GM04503 (cell line): ENCODE measurements around the gene MRPS10.
A peak's percentile ranks its signal among the peaks of the same experiment; 100 is the strongest.
"Not testable (repeated sequence)": the region's sequence is repeated elsewhere in the genome, so short reads cannot be mapped to it uniquely, and the experiment has no call there.

ENCODE experiments used
- DNase-seq: peaks from one replicate; pipeline ENCODE4 v3.0.0-alpha.2; 2012; ENCODE audit warnings: low read depth

The MRPS10 gene

GRCh38 chr6:42237857-42238256 is 20.2 kb upstream of the MRPS10 start:
- no peak for DNase-seq

- no peak for DNase-seq
Observed at GRCh38 chr6:42236682-42237473, 19.2 kb upstream of the MRPS10 start.

DNA sequence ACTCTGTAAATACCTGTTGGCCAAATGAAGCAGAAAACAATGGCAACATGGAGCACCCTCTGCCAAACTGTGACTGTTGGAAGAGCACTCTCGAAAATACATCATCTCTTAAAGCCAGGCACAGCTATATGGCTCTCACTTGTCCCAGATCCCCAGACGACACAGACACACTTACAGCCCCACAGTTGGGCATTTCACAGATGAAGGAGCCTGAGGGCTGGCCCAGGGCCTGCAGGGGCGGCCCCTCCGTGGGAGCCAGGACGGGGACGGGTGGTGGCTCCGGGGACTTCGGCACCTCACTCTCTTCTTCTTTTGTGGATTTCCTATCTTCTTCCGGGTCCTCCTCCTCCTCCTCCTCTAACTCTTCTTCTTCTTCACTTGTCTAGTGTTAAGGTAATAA is 18.4 kb upstream of the MRPS10 start:
- DNase-seq = no peak

- DNase-seq = no peak
Observed at GRCh38 chr6:42232035-42232434, 14.4 kb upstream of the MRPS10 start.

- no peak for DNase-seq
Observed at GRCh38 chr6:42230345-42231321, 13.0 kb upstream of the MRPS10 start.

DNA sequence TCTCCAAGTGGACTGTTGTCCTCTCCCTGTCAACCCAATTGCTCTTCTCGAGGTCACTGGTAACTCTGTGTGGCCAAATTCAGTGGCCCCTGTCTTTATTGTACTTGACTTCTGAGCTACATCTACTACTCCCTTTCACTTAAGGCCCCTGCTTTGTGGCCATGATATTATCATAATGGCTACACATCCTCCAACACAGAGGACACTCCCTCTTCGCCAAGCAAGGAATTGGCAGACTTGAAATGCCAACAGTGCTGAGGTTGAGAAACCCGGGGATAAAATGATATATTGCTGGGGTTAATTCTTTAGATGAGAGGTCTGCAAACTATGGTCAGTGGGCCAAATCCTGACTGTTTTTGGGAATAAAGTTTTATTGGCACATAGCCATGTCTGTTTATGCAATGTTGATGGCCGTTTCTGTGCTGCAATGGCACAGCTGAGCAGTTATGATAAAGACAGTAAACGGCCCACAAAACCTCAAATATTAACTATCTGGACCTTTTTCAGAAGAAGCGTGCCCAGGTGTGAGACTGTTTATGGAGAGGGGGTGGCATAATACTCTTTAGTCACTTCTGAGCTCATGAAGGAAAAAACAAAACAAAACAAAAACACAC is 12.0 kb upstream of the MRPS10 start:
- DNase-seq = no peak

GRCh38 chr6:42228305-42228704 is 10.6 kb upstream of the MRPS10 start:
- no peak for DNase-seq

DNA sequence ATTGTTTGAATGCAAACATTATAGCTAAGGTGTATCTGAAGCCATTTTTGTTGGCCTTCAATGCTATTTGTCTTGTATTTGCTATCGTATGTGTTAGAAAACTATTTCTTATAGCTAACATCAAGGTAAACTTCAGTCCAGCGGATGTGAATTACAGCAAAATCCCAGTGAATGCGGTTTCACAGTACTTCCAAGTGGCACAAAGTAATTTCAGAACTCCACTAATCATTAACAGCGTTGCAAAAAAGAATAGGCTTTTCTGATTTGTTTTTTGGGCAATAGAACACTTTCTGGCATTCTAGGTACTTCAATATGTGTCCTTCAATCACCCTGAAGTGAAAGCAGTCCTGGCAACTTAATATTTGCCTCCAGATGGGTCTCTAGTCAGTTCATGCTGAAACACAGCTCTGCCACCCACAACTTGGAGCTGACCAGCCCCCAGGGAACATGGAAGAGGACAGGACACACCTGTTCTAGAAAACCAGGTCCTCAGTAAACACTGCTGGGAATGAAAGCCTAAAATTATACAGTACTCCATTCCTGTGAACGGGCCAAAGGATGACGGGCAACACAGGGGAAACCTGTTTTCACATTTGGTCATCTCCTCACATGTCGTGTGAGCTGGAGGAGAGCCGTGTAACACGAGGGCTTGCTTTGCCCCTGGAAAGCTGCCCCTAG is 9.7 kb upstream of the MRPS10 start:
- no peak for DNase-seq

- DNase-seq = no peak
Observed at GRCh38 chr6:42226645-42227143, 9.0 kb upstream of the MRPS10 start.

DNA sequence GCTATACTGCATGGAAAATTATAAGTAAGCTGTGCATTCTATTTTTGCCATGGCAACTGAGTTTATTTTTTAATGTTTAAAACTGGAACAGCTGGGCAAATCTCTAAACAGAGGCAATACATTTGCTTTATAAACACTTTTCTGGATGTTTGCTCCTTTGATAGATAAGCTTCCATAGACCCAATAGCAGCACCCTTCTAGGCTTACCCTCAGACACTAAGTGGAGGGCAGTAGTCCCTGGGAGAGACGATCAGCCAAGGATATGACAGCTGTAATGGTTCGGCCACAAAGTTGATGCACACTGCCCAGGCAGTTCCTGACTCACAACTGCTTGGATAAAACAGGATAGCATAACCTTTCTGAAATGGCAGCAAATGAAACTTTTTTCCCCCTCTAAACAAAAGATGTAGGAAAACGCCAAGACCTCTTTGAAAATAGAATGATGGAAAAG is 8.5 kb upstream of the MRPS10 start:
- peak; percentile 30 for DNase-seq

DNA sequence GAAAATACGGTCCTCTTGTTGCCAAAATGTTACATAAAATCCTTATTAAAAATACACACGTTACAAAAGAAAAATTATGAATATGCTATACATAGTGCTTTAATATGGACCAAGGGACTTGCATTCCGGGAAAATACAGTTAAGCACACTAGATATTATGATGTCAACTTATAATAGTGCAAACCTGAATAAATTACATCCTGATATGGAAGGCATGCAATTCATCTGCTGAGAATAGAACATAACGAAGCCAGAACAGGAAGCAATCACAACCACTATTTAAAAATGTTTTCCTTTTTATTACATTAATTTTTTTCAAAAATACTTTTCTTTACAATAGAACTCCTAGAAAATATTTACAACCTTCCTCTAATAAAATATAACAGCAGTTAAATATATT is 7.8 kb upstream of the MRPS10 start:
- no peak for DNase-seq

GRCh38 chr6:42225029-42225339 is 7.3 kb upstream of the MRPS10 start:
- DNase-seq = no peak

DNA sequence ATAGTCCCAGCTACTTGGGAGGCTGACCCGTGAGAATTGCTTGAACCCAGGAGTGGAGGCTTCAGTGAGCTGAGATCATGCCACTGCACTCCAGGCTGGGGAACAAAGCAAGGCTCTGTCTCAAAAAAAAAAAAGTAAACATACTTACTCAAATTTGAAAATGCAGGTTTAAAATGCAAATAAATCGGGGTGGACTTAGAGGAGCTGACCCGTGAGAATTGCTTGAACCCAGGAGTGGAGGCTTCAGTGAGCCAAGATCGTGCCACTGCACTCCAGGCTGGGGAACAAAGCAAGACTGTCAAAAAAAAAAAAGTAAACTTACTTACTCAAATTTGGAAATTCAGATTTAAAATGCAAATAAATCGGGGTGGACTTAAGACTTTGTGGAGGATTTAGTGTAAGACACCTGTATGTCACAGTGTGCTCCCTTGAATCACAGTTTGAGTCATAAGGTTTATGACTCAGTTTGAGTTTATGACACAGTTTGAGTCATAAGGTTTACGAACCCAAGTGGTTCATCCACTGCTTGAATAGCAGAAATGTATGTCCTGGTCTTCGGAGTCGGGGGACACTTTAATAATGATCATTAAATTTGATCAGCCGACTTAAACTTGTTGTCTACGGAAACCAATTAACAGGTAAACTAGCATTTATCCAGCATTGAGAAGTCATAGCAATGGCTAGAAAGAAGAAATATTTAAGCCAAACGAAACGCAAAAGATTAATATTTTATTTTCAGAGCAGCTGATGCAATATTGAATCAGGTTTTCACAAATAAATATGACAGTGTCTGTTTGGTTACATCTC is 6.8 kb upstream of the MRPS10 start:
- DNase-seq = peak; percentile 58

DNA sequence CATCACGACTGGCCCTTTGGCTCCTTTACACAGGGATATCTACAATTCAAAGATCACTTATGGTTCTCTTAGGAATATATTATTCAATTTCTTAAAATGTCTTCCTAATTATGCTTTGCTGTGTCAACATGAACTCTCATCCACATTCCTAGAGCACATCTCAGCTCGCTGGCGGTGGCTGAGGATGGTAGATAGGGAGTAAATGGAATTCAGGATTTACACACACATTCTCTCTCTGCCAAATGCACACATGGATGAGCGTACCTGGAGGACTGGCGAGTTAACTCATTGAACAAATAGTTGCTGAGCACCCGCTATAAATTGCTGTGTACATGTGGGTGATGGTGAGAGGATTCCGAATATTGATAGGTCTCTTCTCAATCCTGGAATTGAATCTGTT is 4.8 kb upstream of the MRPS10 start:
- DNase-seq = no peak

GRCh38 chr6:42221546-42221945 is 3.9 kb upstream of the MRPS10 start:
- DNase-seq = no peak

- no peak for DNase-seq
Observed at GRCh38 chr6:42220807-42221206, 3.1 kb upstream of the MRPS10 start.

- DNase-seq = no peak
Observed at GRCh38 chr6:42217157-42217518, 523 bp downstream of the MRPS10 start.

DNA sequence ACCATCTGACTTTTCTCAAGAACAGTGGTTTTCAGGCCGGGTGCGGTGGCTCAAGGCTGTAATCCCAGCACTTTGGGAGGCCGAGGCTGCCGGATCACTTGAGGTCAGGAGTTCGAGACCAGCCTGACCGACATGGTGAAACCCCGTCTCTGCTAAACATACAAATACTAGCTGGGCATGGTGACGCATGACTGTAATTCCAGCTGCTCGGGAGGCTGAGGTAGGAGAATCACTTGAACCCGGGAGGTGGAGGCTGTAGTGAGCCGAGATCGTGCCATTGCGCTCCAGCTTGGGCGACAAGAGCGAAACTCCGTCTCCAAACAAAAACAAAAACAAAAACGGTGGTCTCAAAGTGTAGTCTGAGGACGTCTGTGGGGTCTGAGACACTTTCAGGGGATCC is 1.2 kb downstream of the MRPS10 start:
- not testable (repeated sequence) for DNase-seq

- no peak for DNase-seq
Observed at GRCh38 chr6:42212442-42212841, 5.2 kb downstream of the MRPS10 start.

DNA sequence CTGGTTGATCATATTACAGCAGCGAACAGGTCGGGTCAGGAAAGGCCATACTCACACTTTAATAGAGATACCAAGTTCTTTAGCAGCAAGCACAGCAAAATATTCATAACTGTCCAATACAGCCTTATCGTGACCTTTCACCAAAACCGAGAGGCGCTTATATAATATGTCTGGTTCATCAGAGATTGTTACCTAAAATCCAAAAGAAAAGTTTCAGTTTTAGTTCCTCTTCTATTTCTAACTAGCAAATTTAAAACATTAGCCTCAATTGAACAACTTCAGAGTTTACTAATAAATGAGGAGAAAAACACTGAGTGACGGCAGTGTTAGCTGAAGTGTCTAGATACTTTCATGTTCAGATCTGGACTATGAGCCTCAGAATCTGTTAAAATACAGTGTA is 5.9 kb downstream of the MRPS10 start:
- DNase-seq = no peak

DNA sequence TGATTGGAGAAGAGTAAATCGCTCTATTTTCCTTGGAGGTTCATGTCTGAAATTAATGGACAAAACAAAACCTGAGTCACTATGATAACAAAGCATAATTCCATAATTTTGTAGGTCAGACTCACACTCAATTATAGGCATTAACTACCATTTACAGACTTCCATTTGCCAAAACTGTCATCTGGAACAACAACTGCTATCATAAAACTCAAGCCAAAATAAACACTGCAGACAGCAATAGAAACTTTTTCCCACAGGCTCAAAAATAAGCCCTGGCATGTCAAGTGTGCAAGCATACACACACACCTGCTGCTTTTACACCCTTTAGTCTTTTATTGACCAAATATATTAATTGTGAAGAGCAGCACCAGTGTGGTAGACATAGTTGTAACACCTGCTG is 7.1 kb downstream of the MRPS10 start:
- no peak for DNase-seq
